HG03354 (cell line): ENCODE measurements around the gene HLCS.

Experiments
- ATAC-seq: cut with Tn5 transposase; IDR thresholded peaks from one replicate; pipeline ENCODE4 v1.9.1; 2021; ENCODE audit warnings: mild to moderate bottlenecking; ENCODE audit not compliant: unreplicated experiment, poor library complexity, severe bottlenecking

Gene HLCS

GRCh38 chr21:36716387-36716786 is 250.1 kb downstream of the HLCS start:
- no peak for ATAC-seq

DNA sequence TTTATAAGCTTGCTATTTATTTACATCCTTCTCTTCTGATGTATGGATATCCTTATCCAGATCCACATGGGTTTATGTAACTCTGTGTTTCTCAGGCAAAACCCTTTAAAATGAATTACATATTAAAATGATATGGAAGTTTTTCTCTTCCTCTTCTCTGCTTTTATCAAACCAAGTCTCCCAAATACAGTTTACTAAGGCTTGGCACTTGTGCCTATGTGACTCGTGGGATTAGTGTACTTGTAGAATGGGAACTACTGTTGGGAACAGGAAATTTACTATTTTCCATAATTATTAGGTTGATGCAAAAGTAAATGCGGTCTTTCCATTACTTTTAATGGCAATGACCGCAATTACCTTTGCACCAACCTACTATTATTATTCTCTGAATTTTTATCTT is 252.7 kb downstream of the HLCS start:
- no peak for ATAC-seq

- no peak for ATAC-seq
These were observed 255.8 kb downstream of the HLCS start for GRCh38 chr21:36710729-36711048.

DNA sequence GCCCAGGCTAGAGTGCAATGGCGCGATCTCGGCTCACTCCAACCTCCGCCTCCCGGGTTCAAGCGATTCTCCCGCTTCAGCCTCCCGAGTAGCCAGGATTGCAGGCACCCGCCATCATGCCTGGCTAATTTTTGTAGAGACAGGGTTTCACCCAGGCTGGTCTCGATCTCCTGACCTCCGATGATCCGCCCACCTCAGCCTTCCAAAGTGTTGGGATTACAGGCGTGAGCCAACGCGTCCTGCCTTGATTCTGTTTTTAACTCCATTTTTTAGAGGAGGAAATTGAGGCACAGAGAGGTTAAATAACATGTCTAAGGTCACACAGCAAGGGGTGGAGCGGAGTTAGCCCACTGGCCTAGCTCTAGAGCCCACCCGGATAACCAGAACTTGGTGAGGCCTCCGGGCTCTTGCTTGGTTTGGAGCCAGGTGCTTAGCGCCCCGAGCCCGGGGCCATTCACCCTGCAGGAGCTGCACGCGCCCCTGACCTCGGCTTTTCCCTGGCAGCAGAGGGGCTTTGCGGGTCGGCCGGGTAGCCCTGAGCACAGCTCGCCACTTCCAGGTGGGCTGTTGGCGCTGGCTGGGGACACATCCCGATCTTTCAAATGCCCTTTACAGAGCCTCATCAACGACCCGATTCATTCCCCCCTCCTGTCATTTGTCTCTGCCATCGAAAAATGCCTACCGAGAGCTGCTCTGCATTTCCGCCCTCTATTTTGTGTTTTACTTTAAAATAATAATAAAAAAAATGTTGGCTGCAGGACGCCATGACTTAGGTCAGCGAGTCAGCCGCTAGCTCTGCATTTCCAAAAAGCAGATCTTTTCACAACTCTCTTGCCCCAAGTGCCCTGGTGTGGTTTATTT is 256.4 kb downstream of the HLCS start:
- no peak for ATAC-seq

GRCh38 chr21:36709030-36709867 is 257.2 kb downstream of the HLCS start:
- no peak for ATAC-seq

GRCh38 chr21:36708286-36709029 is 258.0 kb downstream of the HLCS start:
- ATAC-seq, result no peak

- ATAC-seq, result no peak
These were observed 258.6 kb downstream of the HLCS start for GRCh38 chr21:36707763-36708285.

DNA sequence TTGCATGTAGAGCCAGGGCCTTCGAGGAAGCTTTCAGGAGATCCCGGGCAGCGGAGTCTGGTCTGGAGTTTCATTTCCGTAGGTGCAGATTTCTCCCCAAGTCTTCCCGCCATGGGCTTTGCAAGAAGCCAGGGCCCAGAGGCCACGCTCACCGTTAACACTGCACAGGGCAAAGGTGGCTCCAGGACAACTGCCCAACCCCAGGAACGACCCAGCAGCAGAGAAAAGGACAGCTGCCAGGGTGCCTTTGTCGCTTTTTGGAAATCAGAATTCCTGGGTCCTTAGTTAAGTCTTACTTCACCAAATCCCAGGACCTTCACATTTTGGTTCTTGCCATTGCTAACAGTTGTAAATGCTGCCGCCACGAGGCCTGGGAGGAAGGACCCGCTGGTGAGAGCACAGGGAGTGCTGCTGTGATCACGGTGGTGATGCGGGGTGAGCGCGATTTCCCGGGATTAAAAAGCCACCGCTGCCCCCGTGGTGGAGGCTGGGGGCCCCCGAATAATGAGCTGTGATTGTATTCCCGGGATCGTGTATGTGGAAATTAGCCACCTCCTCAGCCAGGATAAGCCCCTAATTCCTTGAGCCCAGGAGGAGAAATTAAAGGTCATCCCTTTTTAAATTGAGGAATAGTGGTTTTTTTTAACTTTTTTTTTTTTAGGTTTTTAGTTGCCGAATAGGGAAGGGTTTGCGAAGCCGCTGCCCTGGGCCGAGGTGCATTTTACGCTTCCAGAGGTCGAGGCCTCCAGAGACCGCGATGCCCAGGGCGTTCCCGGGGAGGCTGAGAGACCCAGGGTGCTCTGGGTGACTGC is 259.3 kb downstream of the HLCS start:
- no peak for ATAC-seq

- ATAC-seq, result no peak
These were observed 260.0 kb downstream of the HLCS start for GRCh38 chr21:36706482-36706852.

GRCh38 chr21:36705679-36706481 is 260.6 kb downstream of the HLCS start:
- ATAC-seq, result no peak

DNA sequence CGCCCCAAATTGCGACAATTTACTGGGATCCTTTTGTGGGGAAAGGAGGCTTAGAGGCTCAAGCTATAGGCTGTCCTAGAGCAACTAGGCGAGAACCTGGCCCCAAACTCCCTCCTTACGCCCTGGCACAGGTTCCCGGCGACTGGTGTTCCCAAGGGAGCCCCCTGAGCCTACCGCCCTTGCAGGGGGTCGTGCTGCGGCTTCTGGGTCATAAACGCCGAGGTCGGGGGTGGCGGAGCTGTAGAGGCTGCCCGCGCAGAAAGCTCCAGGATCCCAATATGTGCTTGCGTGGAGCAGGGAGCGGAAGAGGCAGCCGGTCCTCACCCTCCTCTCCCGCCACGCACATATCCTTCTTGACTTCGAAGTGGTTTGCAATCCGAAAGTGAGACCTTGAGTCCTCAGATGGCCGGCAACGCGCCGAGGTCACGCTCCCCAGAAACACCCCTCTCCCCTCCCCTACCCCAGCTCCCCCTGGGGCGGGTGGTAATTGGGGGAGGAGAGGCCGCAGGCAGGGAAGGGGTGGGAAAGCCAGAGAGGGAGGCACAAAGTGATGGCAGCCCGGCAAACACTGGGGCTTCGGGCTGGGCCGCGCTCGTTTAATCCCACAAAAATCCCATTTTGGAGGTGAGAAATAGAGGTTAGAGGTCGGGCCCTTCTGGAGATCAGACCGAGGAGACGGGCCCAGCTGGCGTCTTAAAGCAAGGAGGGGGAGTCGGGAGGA is 261.4 kb downstream of the HLCS start:
- ATAC-seq, result no peak

- no peak for ATAC-seq
These were observed 262.1 kb downstream of the HLCS start for GRCh38 chr21:36704281-36704957.

- no peak for ATAC-seq
These were observed 262.7 kb downstream of the HLCS start for GRCh38 chr21:36703626-36704280.

GRCh38 chr21:36703123-36703522 is 263.3 kb downstream of the HLCS start:
- ATAC-seq, result no peak

DNA sequence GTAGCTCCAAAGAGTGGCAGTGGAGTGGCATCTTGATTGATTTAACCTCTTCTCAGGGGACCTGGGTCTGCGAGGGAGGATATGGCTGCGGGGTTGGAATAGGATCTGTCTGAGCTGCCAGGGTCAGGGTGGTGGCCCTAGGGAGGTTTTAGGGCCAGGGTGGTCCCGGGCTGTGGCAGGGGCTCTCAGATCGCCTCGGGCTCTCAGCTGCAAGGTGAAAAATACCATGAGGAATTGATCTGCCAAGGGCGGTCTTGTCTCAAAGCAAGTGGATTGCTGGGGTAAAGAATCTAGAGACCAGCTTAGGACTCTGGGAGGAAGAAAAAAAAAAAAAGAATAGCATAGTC is 263.9 kb downstream of the HLCS start:
- ATAC-seq, result no peak

GRCh38 chr21:36701756-36702621 is 264.5 kb downstream of the HLCS start:
- no peak for ATAC-seq
